ENCODE data around the gene OR6S1. TPM values are rescaled to one million over a fixed set of nuclear protein-coding genes. Genes with fewer than 3 reads are reported as not detected.

The OR6S1 gene
- not detected in 2 replicates for total RNA-seq

- DNase-seq (ENCODE audit: low read depth in 2 of 2), result no peak
Observed at GRCh38 chr14:20641591-20641990, at the start of gene OR6S1. TSS of gene OR6S1 (minus strand) at chr14:20641691. CDS start at chr14:20641691, 0 bp downstream.

- DNase-seq (ENCODE audit: low read depth in 2 of 2), result peak; percentile 65 to 79
Observed at GRCh38 chr14:20690848-20691640, 49.6 kb upstream of the OR6S1 start.

DNA sequence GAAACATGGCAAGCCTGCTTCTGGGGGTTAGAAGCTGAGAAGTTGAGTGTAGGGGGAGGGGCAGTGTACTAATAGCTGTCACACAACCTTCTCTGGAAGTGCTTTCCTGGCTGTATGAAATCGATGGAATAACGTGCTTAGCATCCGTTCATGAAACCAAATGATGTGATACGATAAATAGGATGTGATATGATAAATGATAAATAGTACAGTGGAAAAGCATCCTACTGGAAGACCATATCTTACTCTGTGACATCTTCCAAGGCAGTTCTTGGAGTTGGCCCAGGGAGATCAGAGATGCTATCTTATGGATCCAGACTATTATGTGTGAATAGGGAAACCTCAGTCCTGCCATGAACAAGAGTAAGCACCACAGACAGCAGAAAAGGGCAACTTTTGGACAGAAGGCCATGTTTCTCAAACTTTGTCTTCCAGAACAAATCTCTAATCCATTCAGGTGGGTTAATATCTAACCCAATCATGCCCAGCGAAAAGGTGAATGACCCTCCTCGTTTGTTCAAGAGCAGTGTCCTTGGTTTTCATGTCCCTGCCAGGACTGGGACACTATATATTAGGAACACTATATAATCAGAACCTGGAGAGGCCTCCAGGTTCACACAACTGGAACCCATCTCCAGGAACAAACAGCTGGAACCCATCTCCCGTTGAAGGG lies 46.8 kb upstream of the OR6S1 start, which contains the start of gene ANG:
Gene ANG (plus strand): TSS at position 598 of the 673 bp plus-strand sequence. CDS start 4,801 bp downstream, outside the sequence.
- DNase-seq (ENCODE audit: low read depth in 2 of 2), result no peak

- DNase-seq (ENCODE audit: low read depth in 2 of 2), result no peak
Observed at GRCh38 chr14:20687362-20688166, 46.1 kb upstream of the OR6S1 start.

DNA sequence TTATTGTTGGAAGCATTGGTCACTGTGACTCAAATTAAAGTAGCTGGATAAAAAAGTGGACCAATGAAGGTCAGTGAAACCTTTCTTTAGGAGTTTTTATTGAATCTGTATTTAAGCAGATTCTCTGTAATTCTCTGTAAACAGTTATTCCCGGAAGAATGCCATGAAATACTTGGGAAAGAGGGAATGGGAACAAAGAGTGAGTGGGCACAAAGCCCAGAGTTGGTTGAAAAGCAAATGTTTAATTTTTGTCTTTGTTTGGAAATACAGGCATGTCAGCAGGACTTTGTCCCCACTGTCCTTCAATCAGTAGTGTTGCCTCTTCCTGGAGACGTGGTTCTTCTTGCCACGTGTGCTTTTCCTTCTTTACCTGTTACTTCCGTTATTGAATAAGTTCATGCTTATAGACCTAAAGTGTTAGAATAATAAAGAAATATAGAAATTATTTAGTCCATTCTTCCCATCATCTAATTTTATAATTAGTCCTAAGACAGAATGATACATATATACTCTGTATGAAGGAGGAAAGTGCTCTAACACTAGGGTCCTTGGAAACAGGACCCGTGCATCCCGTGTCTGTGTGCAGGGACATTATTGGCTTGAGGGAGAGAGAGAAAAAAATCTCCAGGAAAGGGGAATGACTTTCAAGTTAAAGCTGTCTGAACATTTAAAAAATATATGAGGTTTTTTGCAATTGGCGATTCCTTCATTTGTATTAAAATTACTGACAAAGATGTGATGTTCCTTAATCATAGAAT lies 45.1 kb upstream of the OR6S1 start:
- DNase-seq (ENCODE audit: low read depth in 2 of 2), result no peak

- DNase-seq (ENCODE audit: low read depth in 2 of 2), result peak in 1 of 2 donors; percentile 49
Observed at GRCh38 chr14:20684662-20685456, 43.4 kb upstream of the OR6S1 start.

- DNase-seq (ENCODE audit: low read depth in 2 of 2), result peak; percentile 72 to 84
Observed at GRCh38 chr14:20683891-20684661, 42.6 kb upstream of the OR6S1 start, which contains the start of gene RNASE4. TSS of gene RNASE4 (plus strand) at chr14:20684560. CDS start at chr14:20699372, 14,812 bp downstream.

DNA sequence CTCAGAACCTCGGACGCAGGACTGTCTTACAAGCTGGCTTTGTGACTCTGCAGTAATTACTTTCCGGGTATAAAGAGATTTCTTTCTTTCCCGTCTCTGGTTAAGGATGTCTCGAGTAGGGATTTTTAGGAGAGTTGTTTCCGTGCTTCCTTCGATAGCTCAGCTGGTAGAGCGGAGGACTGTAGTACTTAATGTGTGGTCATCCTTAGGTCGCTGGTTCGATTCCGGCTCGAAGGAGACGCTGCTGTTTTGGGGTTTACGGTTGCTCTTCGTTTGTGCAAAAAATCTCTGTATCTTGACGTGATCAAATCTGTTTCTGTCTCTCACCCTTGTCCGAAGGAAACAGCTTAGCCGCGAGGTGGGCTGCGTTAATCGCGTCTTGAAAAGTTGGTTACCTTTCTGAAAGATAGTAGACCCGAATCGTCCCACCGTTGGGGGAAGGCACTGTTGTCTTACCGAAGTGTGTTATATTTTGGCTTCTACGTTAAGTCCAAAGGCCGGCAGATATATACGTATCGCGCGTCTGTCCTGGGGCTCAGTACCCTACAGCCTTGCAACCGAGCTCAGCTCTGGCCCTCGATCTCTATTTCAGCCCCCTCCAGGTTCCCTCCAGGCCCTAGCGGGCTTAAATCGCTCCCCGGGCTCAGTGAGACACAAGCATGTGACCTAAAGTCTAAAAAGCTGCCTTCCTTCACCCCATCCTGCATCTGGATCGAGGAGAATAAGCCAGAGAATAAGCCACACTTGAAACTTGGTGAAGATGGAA lies 41.8 kb upstream of the OR6S1 start:
- DNase-seq (ENCODE audit: low read depth in 2 of 2), result peak; percentile 74 to 85

DNA sequence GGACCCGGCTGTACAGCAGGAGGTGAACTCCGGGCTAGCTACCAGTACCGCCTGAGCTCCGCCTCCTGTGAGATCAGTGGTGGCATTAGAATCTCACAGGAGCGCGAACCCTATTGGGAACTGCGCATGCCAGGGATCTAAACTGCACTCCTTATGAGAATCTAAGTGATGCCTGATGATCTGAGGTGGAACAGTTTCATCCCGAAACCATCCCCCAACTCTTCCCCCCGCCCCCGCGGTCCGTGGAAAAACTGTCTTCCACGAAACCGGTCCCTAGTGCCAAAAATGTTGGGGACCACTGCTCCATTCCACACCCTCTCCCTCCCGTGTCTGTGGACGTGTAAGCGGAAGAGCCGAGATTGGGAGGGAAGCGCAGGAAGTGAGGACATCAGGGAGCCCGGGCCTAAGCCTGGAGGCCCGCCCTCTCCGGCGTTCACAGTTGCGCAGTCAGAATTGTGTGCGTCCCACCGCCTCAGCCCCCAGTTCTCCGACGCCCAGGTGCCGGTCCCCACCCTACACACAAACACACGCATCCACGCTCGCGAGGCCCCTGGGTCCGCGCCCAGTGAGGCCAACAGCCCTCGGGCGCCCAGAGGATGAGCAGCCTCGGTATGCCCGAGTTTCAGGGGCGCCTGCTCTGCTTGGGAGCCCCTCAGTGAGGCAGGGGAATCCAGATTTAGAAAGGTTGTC lies 41.1 kb upstream of the OR6S1 start:
- DNase-seq (ENCODE audit: low read depth in 2 of 2), result peak; percentile 94 to 97

DNA sequence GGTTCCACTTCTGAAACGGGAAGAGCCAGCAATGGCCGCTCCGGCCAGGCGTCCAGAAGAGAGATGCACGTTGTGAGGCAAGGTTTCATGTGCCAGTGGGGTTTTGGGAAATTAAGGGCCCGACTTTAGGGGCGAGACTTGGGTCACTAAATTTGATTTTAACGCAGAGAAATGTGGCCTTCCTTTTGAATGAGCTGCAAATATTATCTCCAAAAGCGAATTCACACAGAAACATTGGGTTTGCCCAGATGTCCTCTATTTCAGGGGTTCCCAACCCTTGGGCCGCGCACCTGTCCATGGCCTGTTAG lies 40.6 kb upstream of the OR6S1 start:
- DNase-seq (ENCODE audit: low read depth in 2 of 2), result no peak

DNA sequence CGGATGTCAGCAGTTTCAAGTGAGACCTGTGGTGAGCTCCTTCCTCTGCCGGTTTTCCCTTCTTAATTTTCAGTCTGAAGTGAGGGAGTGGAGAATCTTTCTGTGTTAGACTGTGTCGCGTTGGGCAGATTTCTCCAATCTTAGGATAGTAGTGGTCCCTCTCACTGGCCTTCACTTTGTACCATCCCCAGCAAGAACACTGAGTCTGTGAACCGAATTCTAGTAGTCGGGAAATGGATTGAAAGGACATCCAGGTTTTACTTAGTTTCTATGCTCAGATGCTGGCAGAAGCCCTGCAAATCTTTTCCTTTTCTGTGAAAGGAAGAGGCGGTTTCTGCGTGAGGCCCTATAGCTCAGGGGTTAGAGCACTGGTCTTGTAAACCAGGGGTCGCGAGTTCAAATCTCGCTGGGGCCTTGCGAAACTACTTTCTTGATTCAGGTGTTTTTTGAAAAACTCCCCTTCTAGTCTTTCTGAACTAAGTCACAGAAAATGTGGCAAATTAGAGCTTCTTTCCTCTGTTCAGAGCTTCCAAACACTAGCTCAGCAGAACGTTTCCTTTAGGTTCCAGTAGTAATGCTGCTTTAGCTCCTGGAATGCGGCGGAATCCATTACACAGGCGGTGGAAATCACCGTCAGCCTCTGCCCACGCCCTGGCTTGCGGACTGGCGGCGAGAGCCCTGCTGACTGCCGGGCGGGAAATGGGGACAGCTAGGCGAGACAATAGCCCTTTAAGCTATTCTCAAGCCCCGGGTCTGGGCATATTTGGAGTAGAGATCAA lies 40.0 kb upstream of the OR6S1 start:
- DNase-seq (ENCODE audit: low read depth in 2 of 2), result peak; percentile 83 to 86

DNA sequence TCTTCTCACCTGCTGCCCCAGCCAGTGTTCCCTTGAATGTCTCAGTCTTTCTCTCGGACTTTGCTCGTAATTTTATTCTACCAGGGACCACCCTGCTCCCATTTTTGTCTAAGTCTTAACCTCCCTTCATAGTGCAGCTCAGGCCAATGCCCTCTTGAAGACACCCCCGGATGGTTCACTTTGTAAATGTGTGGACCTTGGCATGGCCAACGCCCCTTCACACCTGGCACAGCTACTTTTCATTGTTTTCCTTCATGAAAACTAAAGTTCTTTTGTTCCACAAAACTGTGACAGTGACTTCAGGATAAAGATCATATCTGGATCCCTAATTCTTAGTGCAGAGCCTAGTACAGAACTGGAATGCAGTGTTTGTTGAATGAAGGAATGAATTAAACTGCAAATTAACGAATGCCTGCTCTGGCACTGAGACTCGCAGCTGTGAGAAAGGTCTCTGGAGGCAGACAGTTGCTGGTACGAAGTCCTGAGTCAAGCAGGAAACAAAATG lies 39.4 kb upstream of the OR6S1 start:
- no peak for DNase-seq (ENCODE audit: low read depth in 2 of 2)

- DNase-seq (ENCODE audit: low read depth in 2 of 2), result no peak
Observed at GRCh38 chr14:20680363-20680762, 38.9 kb upstream of the OR6S1 start.

GRCh38 chr14:20679907-20680306 lies 38.4 kb upstream of the OR6S1 start:
- DNase-seq (ENCODE audit: low read depth in 2 of 2), result peak in 1 of 2 donors; percentile 27

DNA sequence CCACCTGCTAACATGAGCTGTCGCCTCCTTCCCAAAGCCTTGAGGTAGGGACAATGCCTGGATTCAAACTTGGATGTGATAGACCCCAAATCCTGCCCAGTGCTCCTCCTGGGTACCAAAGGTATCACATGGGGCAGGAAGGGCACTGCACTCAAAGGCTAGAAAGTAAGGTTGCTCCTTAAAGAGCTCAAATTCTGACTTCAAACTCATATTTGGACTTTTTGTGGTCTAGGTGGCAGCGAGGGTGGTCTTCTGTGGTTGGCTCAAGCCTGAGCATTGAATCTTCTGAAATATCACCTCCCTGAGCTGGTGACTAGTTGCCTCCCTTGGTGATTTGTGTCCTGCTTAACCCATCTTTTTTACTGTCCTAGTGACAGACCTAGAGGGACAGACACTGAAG lies 34.6 kb upstream of the OR6S1 start:
- DNase-seq (ENCODE audit: low read depth in 2 of 2), result no peak

DNA sequence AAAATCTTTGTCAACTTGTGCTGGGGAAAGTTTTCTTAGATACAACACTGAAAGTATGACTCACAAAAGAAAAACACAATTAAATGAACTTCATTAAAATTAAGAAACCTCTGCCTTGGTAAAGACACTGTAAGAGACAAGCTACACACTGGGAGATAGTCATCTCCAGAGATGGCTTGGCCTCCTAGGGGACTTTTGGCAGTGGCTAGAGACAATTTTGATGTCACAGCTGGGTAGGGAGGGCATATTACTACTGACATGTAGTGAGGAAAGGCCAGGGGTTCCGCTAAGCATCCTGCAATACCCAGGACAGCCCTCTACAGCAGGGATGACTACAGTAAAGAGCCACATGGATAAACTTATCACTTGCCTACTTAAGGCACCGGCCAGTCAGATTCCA lies 34.2 kb upstream of the OR6S1 start:
- DNase-seq (ENCODE audit: low read depth in 2 of 2), result no peak

DNA sequence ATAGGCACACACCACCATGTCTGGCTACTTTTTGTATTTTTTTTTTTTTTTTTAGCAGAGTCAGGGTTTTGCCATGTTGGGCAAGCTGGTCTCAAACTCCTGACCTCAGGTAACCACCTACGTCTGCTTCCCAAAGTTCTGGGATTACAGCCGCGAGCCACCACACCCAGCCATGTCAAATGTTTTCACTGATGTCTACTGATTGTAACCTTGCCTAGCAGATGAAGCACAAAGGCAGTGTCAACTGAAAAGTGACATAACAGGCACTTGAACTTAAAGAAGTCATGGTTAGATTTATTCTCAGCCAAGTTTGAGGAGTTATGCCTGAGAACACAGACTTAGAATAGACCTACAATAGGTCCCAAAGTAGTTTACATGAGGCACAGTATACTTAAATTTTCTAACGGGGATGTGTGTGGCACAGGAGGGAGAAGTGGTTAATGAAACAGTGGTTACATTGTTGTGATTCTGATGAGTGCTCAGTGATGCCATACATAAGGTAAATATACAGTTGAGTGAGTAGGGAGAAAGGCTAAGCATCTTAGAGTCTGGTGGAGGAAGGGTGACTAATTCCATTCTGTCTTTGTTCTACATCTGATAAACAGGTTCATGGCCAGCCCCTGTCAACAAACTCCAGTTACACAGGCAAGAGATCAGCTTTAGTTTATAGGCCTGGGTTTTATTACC lies 30.2 kb upstream of the OR6S1 start:
- DNase-seq (ENCODE audit: low read depth in 2 of 2), result no peak
